K562 (cell line): ENCODE results near the gene ZBTB9. TPM values are rescaled to one million over a fixed set of nuclear protein-coding genes. Genes with fewer than 3 reads are reported as not detected.

Experiments
- ATAC-seq: fragments of 200-7000 bp; cut with Tn5 transposase; 3 replicates; pipeline ENCODE4 v1.9.1; 2020; ENCODE audit warnings: moderate library complexity
- BruUV-seq: library from RNA; stranded (reverse); fragments of 400-500 nt; replicated peaks from 2 replicates; lab custom pipeline; 2021; lab: Mats Ljungman, UMichigan
- CTCF ChIA-PET: fragments of 300-600 bp; formaldehyde crosslinking; extraction: SDS; loops from one replicate; lab custom pipeline; 2021; ENCODE audit warnings: low intra/inter-chr PET ratio; lab: Yijun Ruan, JAX
- POLR2A ChIA-PET: fragments of 300-600, 350-650 bp; sonication (Branson Sonifier 250); formaldehyde crosslinking; extraction: SDS; loops from one replicate; lab custom pipeline; 2021; ENCODE audit warnings: antibody characterized with exemption, inconsistent platforms; lab: Yijun Ruan, JAX
- DNase-seq, 4 experiments: peaks; one replicate each; pipeline versions ENCODE4 v3.0.0 to v3.0.0-alpha.2; 2011 to 2018; ENCODE audit warnings: low spot score in 3 of 4, mixed read lengths in 3 of 4; ENCODE audit errors: extremely low read depth in 1 of 4
- FAIRE-seq: peaks from 2 replicates; lab custom pipeline; 2011; peaks lifted over from hg19 to GRCh38; lab: Jason Lieb, UNC
- H2AFZ ChIP-seq: 2 replicates; pipeline ENCODE4 v1.6.0; 2011; ENCODE audit warnings: low read depth, low read length, control low read depth, inconsistent platforms
- H3K27ac ChIP-seq: fragments of 200-600 bp; 3 replicates; pipeline ENCODE4 v1.8.0; 2011; ENCODE audit warnings: low read depth, mild to moderate bottlenecking, control low read depth, inconsistent platforms, low read length, moderate library complexity, mixed read lengths; ENCODE audit errors: extremely low read depth
- H3K27me3 ChIP-seq, 2 experiments: fragments of 300-600 bp in 1 of 2; 2 replicates in 1 of 2; 3 replicates in 1 of 2; pipeline versions ENCODE4 v1.6.0 to v1.8.0; 2011; ENCODE audit warnings: inconsistent platforms in 2 of 2, low read length in 2 of 2, mild to moderate bottlenecking in 1 of 2, mixed read lengths in 1 of 2, moderate library complexity in 1 of 2; ENCODE audit not compliant: control insufficient read depth in 2 of 2, insufficient read depth in 2 of 2
- H3K36me3 ChIP-seq: fragments of 300-600 bp; 3 replicates; pipeline ENCODE4 v1.8.0; 2011; ENCODE audit warnings: mild to moderate bottlenecking, low read length, inconsistent platforms; ENCODE audit not compliant: control insufficient read depth, insufficient read depth
- H3K4me1 ChIP-seq, 2 experiments: fragments of 200-600 bp in 1 of 2; replicated peaks in 1 of 2; 2 replicates in 1 of 2; 3 replicates in 1 of 2; pipeline versions ENCODE4 v1.5.1 to v1.8.0; 2011; ENCODE audit warnings: inconsistent platforms in 2 of 2, low read length in 2 of 2, mild to moderate bottlenecking in 1 of 2, mixed read lengths in 1 of 2, moderate library complexity in 1 of 2; ENCODE audit not compliant: control insufficient read depth in 2 of 2, insufficient read depth in 2 of 2
- H3K4me2 ChIP-seq: 2 replicates; pipeline ENCODE4 v1.6.1; 2011; ENCODE audit warnings: low read length, control low read depth, inconsistent platforms, mixed read lengths; ENCODE audit not compliant: insufficient read depth
- H3K4me3 ChIP-seq: fragments of 200-600 bp; sonication (generic), shearing (Covaris generic); 2 replicates; pipeline ENCODE4 v1.5.1; 2016; ENCODE audit warnings: control low read depth, inconsistent platforms
- H3K79me2 ChIP-seq: fragments of 200-600 bp; 3 replicates; pipeline ENCODE4 v1.8.0; 2011; ENCODE audit warnings: low read length, inconsistent platforms; ENCODE audit not compliant: control insufficient read depth, insufficient read depth
- H3K9ac ChIP-seq, 2 experiments: 2 replicates each; pipeline versions ENCODE4 v1.6.0 to v1.6.1; 2011; ENCODE audit warnings: low read depth in 2 of 2, low read length in 2 of 2, control low read depth in 1 of 2, inconsistent platforms in 1 of 2, mild to moderate bottlenecking in 1 of 2, mixed read lengths in 1 of 2; ENCODE audit not compliant: insufficient read depth in 1 of 2
- H3K9me1 ChIP-seq: one replicate; pipeline ENCODE4 v1.6.0; 2011; ENCODE audit warnings: inconsistent platforms, mild to moderate bottlenecking, low read length, moderate library complexity; ENCODE audit not compliant: control insufficient read depth, insufficient read depth
- H3K9me3 ChIP-seq: replicated peaks from 2 replicates; pipeline ENCODE4 v1.5.1; 2011; ENCODE audit warnings: low read depth, low read length, inconsistent platforms; ENCODE audit not compliant: control insufficient read depth, insufficient read depth
- H4K20me1 ChIP-seq: replicated peaks from 2 replicates; pipeline ENCODE4 v1.6.1; 2011; ENCODE audit warnings: low read length, inconsistent platforms, mixed read lengths; ENCODE audit not compliant: control insufficient read depth, insufficient read depth
- ARID2 ChIP-seq: fragments of 450-650 bp; IDR thresholded peaks from 2 replicates; pipeline ENCODE4 v1.6.1; 2017; ENCODE audit warnings: antibody characterized with exemption, mild to moderate bottlenecking
- BRCA1 ChIP-seq, 2 experiments: fragments of 450-650 bp in 1 of 2; sonication (generic) in 1 of 2; formaldehyde crosslinking in 1 of 2; IDR thresholded peaks; 2 replicates each; pipeline versions ENCODE4 v1.5.0 to v1.6.1; 2017 to 2020; ENCODE audit warnings: mild to moderate bottlenecking in 1 of 2, missing genetic modification reagents in 1 of 2
- DLX4 ChIP-seq: fragments of 250-450 bp; sonication (Bioruptor Pico); IDR thresholded peaks from 2 replicates; pipeline ENCODE4 v1.6.1; 2021; ENCODE audit warnings: mild to moderate bottlenecking
- KAT7 ChIP-seq: sonication (generic); formaldehyde crosslinking; IDR thresholded peaks from 2 replicates; pipeline ENCODE4 v1.8.0; 2022; ENCODE audit warnings: missing genetic modification reagents, mild to moderate bottlenecking, borderline replicate concordance
- KLF10 ChIP-seq: fragments of 250-450 bp; sonication (Bioruptor Pico); IDR thresholded peaks from 2 replicates; pipeline ENCODE4 v1.6.1; 2021; ENCODE audit warnings: matching md5 sums
- NCOR1 ChIP-seq: fragments of 450-650 bp; IDR thresholded peaks from 2 replicates; pipeline ENCODE4 v1.6.1; 2016; ENCODE audit warnings: mild to moderate bottlenecking, moderate library complexity
- NFIX ChIP-seq: fragments of 250-450 bp; sonication (Bioruptor Pico); IDR thresholded peaks from 2 replicates; pipeline ENCODE4 v1.4.0; 2020; ENCODE audit warnings: low read depth, mild to moderate bottlenecking, moderate library complexity
- PHF8 ChIP-seq: fragments of 200-600 bp; sonication (generic); IDR thresholded peaks from 2 replicates; pipeline ENCODE4 v1.6.1; 2012; ENCODE audit warnings: mixed run types, mild to moderate bottlenecking, inconsistent platforms, low read length, moderate library complexity, borderline replicate concordance
- PTTG1 ChIP-seq: fragments of 450-650 bp; IDR thresholded peaks from 2 replicates; pipeline ENCODE4 v1.6.1; 2016; ENCODE audit warnings: low read depth, mild to moderate bottlenecking, missing genetic modification characterization, missing compliant biosample characterization
- RBM25 ChIP-seq: fragments of 200-400 bp; formaldehyde crosslinking; IDR thresholded peaks from 2 replicates; pipeline ENCODE4 v1.6.1; 2018; ENCODE audit warnings: low read length, low read depth, moderate library complexity; ENCODE audit not compliant: severe bottlenecking
- ZNF511 ChIP-seq: sonication (generic); formaldehyde crosslinking; IDR thresholded peaks from 2 replicates; pipeline ENCODE4 v1.8.0; 2022; ENCODE audit warnings: mild to moderate bottlenecking, missing genetic modification reagents
- WGBS: fragments of 100-300 bp; shearing (Covaris generic); methylation state at CpG from one replicate; pipeline ENCODE4 v1.1.6; 2016; ENCODE audit warnings: low coverage, mixed read lengths; ENCODE audit not compliant: insufficient coverage; ENCODE audit errors: missing lambda C conversion rate; 5-methylcytosine and 5-hydroxymethylcytosine counted together
- in situ Hi-C: fragments of 300-500 bp; cut with MboI; formaldehyde crosslinking; loops from 4 replicates; pipeline ENCODE4 v1.15.0; 2018; ENCODE audit warnings: inconsistent platforms, mixed read lengths
- intact Hi-C: fragments of 100-400 bp; cut with micrococcal nuclease; formaldehyde crosslinking; loops from 2 replicates; pipeline ENCODE4 v1.14.2; 2022
- polyA plus RNA-seq, 8 experiments: library from polyadenylated mRNA; depleted of rRNA in 4 of 8; stranded (reverse) in 5 of 8; unstranded in 3 of 8; fragments of >200 nt; fragmentation: Nextera tagmentation in 2 of 8; fragmentation: Illumina TruSeq in 1 of 8; extraction: Ambion mirVana in 2 of 8; extraction: Trizol in 1 of 8; gene quantifications; 2 replicates each; pipeline versions ENCODE4 v1.2.1 to v1.2.3, GENCODE V29; 2011 to 2014; ENCODE audit warnings: inconsistent platforms in 1 of 8, missing spikeins in 1 of 8
- total RNA-seq, 7 experiments: library from RNA; depleted of rRNA in 6 of 7; stranded (reverse); fragments of >200 nt in 6 of 7; fragmentation: Illumina TruSeq in 2 of 7; extraction: Trizol in 2 of 7; gene quantifications; 2 replicates each; pipeline versions ENCODE4 v1.2.1 to v1.2.3, GENCODE V29; 2011 to 2021; ENCODE audit warnings: low replicate concordance in 1 of 7
- TF ChIP-seq, protein P1 (sequence below): fragments of 250-450 bp; sonication (Bioruptor Pico); IDR thresholded peaks from 2 replicates; pipeline ENCODE4 v1.8.0; 2022; ENCODE audit warnings: moderate library complexity, mild to moderate bottlenecking, inconsistent platforms
- TF ChIP-seq, protein P2 (sequence below): conservative IDR thresholded peaks from 2 replicates; pipeline ENCODE4 v1.6.1; 2011; ENCODE audit warnings: low read depth, mild to moderate bottlenecking, low read length; ENCODE audit not compliant: control insufficient read depth

The ZBTB9 gene
- total and polyA plus RNA-seq, 9 of the 15 experiments (the other 6 are each of a cell fraction or from before 2014, with no cell fraction given) = 1.9 to 19.5 (median 10.4) TPM

DNA sequence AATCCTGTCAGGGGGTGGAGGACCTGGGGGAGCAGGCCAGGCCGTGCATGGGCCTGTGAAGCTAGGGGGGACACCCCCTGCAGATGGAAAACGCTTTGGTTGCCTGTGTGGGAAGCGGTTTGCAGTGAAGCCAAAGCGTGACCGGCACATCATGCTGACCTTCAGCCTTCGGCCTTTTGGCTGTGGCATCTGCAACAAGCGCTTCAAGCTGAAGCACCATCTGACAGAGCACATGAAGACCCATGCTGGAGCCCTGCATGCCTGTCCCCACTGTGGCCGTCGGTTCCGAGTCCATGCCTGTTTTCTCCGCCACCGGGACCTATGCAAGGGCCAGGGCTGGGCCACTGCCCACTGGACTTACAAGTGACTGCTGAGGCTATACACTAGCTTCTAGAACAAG is 1.8 kb downstream of the ZBTB9 start (continued):
- TF ChIP-seq, protein P1, sequence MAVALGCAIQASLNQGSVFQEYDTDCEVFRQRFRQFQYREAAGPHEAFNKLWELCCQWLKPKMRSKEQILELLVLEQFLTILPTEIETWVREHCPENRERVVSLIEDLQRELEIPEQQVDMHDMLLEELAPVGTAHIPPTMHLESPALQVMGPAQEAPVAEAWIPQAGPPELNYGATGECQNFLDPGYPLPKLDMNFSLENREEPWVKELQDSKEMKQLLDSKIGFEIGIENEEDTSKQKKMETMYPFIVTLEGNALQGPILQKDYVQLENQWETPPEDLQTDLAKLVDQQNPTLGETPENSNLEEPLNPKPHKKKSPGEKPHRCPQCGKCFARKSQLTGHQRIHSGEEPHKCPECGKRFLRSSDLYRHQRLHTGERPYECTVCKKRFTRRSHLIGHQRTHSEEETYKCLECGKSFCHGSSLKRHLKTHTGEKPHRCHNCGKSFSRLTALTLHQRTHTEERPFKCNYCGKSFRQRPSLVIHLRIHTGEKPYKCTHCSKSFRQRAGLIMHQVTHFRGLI (CRISPR knock-in tag) = no peak
- TF ChIP-seq, all 486 proteins: peak for 5

DNA sequence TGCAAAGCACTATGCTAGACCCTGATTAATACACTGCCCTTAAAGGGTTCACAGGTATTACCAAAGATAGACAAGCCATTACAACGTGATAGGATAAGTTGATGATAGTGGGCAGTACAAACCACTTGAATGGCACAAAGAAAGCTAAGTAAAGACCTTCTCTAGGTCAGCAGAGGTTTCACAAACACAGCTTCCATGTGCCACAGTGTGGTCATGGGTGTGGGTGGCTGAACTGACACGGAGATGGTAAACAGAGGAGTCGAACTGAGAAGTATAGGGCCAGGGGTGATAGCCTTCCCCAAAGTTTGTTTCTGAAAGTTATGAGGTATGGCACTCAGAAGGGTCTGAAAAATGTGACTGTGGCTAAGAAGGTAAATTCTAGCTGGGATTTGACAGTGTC is 4.3 kb downstream of the ZBTB9 start:
- FAIRE-seq (no peak), ATAC-seq (no peak), DNase-seq (no peak)
- Histone ChIP-seq H3K36me3 (peaks cover 27% of the 10 kb centered on the region), H3K4me1 (peaks cover 16 to 17% of the 10 kb centered on the region in 2 experiments; a peak in 4 of 5 replicates), H3K79me2 (peaks cover 25% of the 10 kb centered on the region), H3K4me2 (no peak overlapping the region), H2AFZ (no peak overlapping the region), H3K9me3 (no peaks in the 10 kb centered on the region), H3K9me1 (no peaks in the 10 kb centered on the region), H4K20me1 (no peaks in the 10 kb centered on the region), H3K4me3 (no peak overlapping the region), H3K27me3 (no peaks in the 10 kb centered on the region), H3K9ac (no peak overlapping the region), H3K27ac (no peak overlapping the region)
- 4% methylated on average over 3 of the region's 3 CpGs for WGBS
- no peak for TF ChIP-seq NFIX (CRISPR knock-in tag)
- TF ChIP-seq ZNF511 (CRISPR knock-in tag) = no peak
- TF ChIP-seq ARID2 = no peak
- TF ChIP-seq DLX4 (CRISPR knock-in tag) = no peak
- TF ChIP-seq KLF10 (CRISPR knock-in tag) = no peak
- TF ChIP-seq PHF8 = no peak
- TF ChIP-seq BRCA1 (IDR thresholded peaks at IDR 0.05) = no peak
- TF ChIP-seq BRCA1 (CRISPR knock-in tag; IDR thresholded peaks at IDR 0.05) = no peak
- no peak for TF ChIP-seq RBM25
- no peak for TF ChIP-seq NCOR1
- TF ChIP-seq PTTG1 (tag) = no peak
- no peak for TF ChIP-seq KAT7
- TF ChIP-seq, protein P2, sequence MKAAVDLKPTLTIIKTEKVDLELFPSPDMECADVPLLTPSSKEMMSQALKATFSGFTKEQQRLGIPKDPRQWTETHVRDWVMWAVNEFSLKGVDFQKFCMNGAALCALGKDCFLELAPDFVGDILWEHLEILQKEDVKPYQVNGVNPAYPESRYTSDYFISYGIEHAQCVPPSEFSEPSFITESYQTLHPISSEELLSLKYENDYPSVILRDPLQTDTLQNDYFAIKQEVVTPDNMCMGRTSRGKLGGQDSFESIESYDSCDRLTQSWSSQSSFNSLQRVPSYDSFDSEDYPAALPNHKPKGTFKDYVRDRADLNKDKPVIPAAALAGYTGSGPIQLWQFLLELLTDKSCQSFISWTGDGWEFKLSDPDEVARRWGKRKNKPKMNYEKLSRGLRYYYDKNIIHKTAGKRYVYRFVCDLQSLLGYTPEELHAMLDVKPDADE = no peak
- ChIA-PET POLR2A (interaction anchor here (0.6 to 1.3 kb wide), 6 partner anchors 8 to 187 kb away, joined by 3 to 8 read pairs (median 3); partner anchors contain the start of genes RPS18 and VPS52), CTCF (no interaction called here)
- in situ Hi-C loops = no loop called here
- no TSS peak for BruUV-seq
- intact Hi-C loops = no loop called here
